H1 (cell line): ENCODE data around the gene ARRDC2.

ENCODE experiments used
- TAF1 ChIP-seq: IDR thresholded peaks from 2 replicates; pipeline ENCODE4 v1.6.1; 2011; ENCODE audit warnings: mild to moderate bottlenecking, low read depth, low read length
- ZNF274 ChIP-seq: IDR thresholded peaks from 2 replicates; pipeline ENCODE4 v1.7.0; 2012; ENCODE audit warnings: low read length, borderline replicate concordance; ENCODE audit errors: extremely low read depth
- TF ChIP-seq, protein P1 (sequence below), 3 experiments: IDR thresholded peaks; 1 replicate in 2 of 3; 2 replicates in 1 of 3; pipeline versions ENCODE4 v1.5.1 to v1.6.1; 2011; ENCODE audit warnings: low read length in 3 of 3, mild to moderate bottlenecking in 3 of 3, inconsistent platforms in 2 of 3, low read depth in 1 of 3, moderate library complexity in 1 of 3; ENCODE audit not compliant: insufficient read depth in 1 of 3; ENCODE audit errors: control extremely low read depth in 1 of 3
- TF ChIP-seq, protein P2 (sequence below): IDR thresholded peaks from 2 replicates; pipeline ENCODE4 v1.6.1; 2012; ENCODE audit warnings: inconsistent platforms
- TF ChIP-seq, protein P3 (sequence below): IDR thresholded peaks from 2 replicates; pipeline ENCODE4 v1.6.1; 2012; ENCODE audit warnings: low read length, inconsistent platforms

DNA sequence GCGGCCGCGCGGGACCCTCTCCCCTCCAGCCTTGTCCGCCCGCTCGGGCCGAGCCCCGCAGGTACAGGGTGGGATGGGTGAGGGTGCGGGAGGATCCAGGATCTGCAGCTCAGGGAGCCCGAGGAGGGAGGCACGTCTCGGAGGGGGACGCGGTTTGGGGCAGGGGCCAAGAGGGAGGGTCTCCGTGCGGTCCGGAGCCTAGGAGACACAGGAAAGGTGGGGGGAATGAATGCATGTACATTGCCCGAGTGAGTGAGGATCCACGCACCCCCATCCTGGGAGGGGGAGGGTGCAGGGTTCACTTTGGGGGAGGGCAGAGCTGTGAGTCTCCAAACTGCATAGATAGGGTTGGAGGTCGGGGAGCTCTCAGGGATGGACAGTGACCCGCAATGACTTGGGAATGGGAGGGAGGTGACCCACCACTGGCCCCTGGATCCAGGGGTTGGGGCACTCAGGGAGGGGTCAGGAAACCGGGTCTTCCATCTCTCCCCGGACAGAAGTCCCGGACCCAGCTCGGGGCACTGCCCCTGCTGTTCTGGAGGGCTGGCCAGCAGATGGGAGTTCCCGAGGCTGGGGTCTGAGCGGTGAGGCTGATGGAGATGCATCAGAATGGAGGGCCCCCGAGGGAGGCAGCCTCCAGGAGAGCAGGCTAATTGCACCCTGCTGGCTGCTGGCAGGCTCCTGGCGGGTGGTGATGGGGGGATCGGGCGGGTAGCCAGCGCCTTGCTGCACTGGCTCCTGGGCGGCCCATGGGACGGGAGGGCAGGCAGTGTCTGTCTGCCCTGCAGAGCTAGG is 40.5 kb upstream of the ARRDC2 start:
- TF ChIP-seq, protein P1, sequence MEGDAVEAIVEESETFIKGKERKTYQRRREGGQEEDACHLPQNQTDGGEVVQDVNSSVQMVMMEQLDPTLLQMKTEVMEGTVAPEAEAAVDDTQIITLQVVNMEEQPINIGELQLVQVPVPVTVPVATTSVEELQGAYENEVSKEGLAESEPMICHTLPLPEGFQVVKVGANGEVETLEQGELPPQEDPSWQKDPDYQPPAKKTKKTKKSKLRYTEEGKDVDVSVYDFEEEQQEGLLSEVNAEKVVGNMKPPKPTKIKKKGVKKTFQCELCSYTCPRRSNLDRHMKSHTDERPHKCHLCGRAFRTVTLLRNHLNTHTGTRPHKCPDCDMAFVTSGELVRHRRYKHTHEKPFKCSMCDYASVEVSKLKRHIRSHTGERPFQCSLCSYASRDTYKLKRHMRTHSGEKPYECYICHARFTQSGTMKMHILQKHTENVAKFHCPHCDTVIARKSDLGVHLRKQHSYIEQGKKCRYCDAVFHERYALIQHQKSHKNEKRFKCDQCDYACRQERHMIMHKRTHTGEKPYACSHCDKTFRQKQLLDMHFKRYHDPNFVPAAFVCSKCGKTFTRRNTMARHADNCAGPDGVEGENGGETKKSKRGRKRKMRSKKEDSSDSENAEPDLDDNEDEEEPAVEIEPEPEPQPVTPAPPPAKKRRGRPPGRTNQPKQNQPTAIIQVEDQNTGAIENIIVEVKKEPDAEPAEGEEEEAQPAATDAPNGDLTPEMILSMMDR (IDR thresholded peaks at IDR 0.05; ENCODE audit: control extremely low read depth in 1 of 3, insufficient read depth in 1 of 3, low read depth in 1 of 3, low read length in 3 of 3) = no peak
- TF ChIP-seq, protein P2, sequence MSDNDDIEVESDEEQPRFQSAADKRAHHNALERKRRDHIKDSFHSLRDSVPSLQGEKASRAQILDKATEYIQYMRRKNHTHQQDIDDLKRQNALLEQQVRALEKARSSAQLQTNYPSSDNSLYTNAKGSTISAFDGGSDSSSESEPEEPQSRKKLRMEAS = no peak
- TF ChIP-seq, protein P3, sequence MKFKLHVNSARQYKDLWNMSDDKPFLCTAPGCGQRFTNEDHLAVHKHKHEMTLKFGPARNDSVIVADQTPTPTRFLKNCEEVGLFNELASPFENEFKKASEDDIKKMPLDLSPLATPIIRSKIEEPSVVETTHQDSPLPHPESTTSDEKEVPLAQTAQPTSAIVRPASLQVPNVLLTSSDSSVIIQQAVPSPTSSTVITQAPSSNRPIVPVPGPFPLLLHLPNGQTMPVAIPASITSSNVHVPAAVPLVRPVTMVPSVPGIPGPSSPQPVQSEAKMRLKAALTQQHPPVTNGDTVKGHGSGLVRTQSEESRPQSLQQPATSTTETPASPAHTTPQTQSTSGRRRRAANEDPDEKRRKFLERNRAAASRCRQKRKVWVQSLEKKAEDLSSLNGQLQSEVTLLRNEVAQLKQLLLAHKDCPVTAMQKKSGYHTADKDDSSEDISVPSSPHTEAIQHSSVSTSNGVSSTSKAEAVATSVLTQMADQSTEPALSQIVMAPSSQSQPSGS = no peak
- no peak for TF ChIP-seq TAF1
- no peak for TF ChIP-seq ZNF274
